Astrocyte of the spinal cord (primary cell): ENCODE results near the gene CPA1.

Source experiments
- DNase-seq: peaks from one replicate; pipeline ENCODE4 v3.0.0; 2011; ENCODE audit warnings: low read depth, low spot score
- H3K4me3 ChIP-seq: 2 replicates; pipeline ENCODE4 v1.5.1; 2011; ENCODE audit warnings: low read depth, mild to moderate bottlenecking, low read length, moderate library complexity
- in situ Hi-C: cut with HindIII; loops from 2 replicates; pipeline ENCODE4 v1.10.0; 2017; ENCODE audit warnings: low sequenced_read_pairs
- TF ChIP-seq, protein P1 (sequence below): IDR thresholded peaks from 2 replicates; pipeline ENCODE4 v1.5.1; 2012; ENCODE audit warnings: low read depth, mild to moderate bottlenecking, low read length, inconsistent platforms

Gene CPA1

DNA sequence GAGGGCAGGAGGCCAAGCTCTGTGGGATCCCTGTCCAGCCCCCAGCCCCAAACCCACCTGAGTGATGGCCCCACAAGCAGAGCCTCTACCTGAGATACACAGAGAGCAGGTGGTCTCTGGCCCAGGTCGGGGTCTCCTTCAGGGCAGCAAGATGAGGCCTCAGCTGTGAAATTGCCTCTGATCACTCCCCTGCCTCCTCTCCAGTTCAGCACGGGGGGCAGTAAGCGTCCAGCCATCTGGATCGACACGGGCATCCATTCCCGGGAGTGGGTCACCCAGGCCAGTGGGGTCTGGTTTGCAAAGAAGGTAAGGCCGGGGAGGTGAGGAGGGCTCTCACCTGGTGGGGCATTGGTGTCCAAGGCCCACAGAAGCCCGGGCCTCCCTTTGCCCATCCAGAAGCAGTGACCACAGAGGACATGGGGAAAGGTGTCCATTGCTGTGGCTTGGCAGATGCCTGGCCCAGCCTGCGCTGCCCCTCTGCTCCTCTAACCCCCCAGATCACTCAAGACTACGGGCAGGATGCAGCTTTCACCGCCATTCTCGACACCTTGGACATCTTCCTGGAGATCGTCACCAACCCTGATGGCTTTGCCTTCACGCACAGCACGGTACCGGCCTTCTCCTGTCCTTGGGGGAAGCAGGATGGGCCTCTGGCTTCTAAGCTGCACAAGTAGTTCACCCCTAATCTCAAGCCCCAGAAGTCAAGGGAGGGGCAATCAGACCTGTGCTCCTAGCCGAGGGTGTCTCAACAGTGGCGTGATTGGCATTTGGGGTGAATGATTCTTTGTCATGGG lies 3.1 kb downstream of the CPA1 start:
- TF ChIP-seq, protein P1, sequence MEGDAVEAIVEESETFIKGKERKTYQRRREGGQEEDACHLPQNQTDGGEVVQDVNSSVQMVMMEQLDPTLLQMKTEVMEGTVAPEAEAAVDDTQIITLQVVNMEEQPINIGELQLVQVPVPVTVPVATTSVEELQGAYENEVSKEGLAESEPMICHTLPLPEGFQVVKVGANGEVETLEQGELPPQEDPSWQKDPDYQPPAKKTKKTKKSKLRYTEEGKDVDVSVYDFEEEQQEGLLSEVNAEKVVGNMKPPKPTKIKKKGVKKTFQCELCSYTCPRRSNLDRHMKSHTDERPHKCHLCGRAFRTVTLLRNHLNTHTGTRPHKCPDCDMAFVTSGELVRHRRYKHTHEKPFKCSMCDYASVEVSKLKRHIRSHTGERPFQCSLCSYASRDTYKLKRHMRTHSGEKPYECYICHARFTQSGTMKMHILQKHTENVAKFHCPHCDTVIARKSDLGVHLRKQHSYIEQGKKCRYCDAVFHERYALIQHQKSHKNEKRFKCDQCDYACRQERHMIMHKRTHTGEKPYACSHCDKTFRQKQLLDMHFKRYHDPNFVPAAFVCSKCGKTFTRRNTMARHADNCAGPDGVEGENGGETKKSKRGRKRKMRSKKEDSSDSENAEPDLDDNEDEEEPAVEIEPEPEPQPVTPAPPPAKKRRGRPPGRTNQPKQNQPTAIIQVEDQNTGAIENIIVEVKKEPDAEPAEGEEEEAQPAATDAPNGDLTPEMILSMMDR = no peak
- in situ Hi-C loops = no loop called here
- DNase-seq = no peak
- no peak overlapping the region for H3K4me3 ChIP-seq

DNA sequence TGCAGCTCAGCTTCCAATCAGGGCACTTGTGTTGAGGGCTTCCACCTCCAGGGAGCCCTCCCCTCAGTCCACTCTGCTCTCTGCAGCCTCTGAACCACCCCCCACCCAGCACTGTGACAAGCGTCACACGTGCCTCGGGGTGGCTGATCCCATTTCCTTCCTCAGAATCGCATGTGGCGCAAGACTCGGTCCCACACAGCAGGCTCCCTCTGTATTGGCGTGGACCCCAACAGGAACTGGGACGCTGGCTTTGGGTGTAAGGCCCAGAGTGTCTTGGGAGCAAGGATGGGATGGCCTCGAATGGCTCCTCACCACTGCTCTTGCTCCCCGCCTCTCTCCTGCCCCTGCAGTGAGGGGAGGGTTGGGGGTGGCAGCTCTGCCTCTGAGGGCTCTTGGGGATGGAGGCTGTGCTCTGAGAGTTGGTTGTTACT lies 4.1 kb downstream of the CPA1 start:
- in situ Hi-C loops = no loop called here
- DNase-seq = no peak
- no peak overlapping the region for H3K4me3 ChIP-seq
- TF ChIP-seq, protein P1 = no peak

DNA sequence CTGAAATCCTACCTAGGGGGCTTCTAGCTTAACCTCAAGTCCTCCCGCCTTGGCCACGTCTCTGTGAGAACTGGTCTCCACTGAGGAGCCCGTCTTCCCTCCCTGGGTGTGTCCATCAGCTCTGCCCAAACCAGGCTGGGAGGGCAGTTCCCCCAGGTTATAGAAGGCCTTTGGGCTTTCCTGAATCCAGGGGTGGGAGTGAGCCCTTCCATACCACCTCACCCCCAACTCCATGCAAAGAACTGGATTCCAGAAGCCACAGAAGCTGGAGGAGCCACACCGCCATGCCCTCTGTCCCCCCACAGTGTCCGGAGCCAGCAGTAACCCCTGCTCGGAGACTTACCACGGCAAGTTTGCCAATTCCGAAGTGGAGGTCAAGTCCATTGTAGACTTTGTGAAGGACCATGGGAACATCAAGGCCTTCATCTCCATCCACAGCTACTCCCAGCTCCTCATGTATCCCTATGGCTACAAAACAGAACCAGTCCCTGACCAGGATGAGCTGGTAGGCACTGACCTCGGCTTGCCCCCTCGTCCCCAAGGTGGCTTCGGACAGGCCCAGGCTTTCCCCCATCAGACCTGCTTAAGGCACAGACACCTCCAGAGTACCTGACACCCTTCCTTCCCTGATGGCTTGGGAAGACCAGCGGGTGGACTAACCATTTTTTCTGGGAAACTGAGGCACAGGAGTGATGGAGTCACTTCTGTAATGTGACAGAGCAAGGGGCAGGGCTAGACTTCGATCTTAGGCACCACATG lies 4.7 kb downstream of the CPA1 start:
- no peak for DNase-seq
- in situ Hi-C loops = no loop called here
- H3K4me3 ChIP-seq = no peak overlapping the region
- TF ChIP-seq, protein P1 = no peak

DNA sequence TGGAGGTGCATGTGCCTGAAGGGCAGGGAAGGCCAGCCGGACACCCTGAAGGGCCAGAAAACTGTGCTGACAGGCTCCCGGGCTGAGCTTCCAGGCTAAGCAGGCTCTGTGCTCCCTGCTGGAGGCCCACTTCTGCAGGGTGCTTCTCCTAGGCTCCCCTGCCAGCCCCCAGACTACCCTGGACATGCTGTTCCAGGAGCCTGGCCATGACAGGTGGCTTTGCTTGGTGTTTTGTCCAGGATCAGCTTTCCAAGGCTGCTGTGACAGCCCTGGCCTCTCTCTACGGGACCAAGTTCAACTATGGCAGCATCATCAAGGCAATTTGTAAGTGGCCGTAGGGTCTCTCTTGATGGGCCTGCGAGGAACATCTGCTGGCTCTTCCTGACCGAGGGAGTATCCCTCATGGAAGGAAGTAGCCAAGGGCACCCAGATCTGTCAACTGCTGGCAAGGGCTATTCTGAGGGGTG lies 5.3 kb downstream of the CPA1 start:
- no peak overlapping the region for H3K4me3 ChIP-seq
- no peak for DNase-seq
- TF ChIP-seq, protein P1 = no peak

DNA sequence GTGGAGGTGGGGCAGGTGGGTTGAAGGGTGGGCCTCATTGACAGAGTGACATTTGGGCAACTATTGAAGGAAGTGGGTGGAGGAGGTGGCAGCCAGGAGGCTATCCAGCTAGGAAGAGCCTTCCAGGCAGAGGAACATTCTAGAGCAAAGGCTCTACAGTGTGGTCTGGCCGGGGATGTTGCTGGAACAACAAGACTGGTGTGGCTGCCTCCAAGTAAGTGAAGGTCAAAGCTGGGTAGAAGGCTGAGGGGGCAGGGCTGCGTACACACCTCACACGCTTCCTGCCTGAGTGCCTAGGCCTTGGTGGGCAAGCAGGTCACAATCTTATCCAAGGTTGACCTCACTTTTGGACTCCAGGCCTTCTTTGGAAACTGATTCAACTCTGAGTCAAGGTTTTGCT lies 6.6 kb downstream of the CPA1 start:
- in situ Hi-C loops = no loop called here
- DNase-seq = no peak
- H3K4me3 ChIP-seq = no peak overlapping the region
- TF ChIP-seq, protein P1 = no peak

More for the DNA sequence above, 5.3 kb downstream of the CPA1 start:
- in situ Hi-C loops = no loop called here

DNA sequence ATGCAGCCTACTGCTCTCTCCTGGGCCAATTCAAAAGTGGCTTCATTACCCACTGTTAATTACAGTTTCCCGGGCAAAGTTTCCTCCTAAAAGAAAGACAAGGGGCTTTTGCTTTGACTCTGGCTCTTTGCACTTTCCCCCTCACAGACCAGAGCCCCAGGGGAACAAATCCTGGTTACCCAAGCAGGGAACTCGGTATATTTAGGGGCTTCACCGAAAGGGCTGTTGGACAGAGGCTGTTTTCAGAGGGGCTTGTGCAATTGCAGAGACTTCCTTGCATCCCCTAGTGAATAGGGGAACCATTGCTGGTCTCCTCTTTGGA lies 7.0 kb downstream of the CPA1 start:
- H3K4me3 ChIP-seq = no peak overlapping the region
- in situ Hi-C loops = no loop called here
- TF ChIP-seq, protein P1 = no peak
- no peak for DNase-seq
